WTC11 (cell line): ENCODE results near the gene NEK10.

Experiments
- ATF1 ChIP-seq: sonication (generic); formaldehyde crosslinking; IDR thresholded peaks from 2 replicates; pipeline ENCODE4 v1.8.1; 2023; ENCODE audit warnings: mild to moderate bottlenecking, moderate library complexity, missing genetic modification reagents
- CREB1 ChIP-seq: sonication (generic); formaldehyde crosslinking; IDR thresholded peaks from 2 replicates; pipeline ENCODE4 v1.8.0; 2023; ENCODE audit warnings: mild to moderate bottlenecking, missing genetic modification reagents
- JUN ChIP-seq: sonication (generic); formaldehyde crosslinking; IDR thresholded peaks from 2 replicates; pipeline ENCODE4 v1.8.0; 2023; ENCODE audit warnings: mild to moderate bottlenecking, missing genetic modification reagents
- NFE2L1 ChIP-seq: sonication (generic); formaldehyde crosslinking; IDR thresholded peaks from 2 replicates; pipeline ENCODE4 v1.8.1; 2023; ENCODE audit warnings: missing genetic modification reagents
- NFYB ChIP-seq: sonication (generic); formaldehyde crosslinking; conservative IDR thresholded peaks from 2 replicates; pipeline ENCODE4 v1.8.0; 2022; ENCODE audit warnings: low read depth, missing genetic modification reagents
- SMAD3 ChIP-seq: sonication (generic); formaldehyde crosslinking; IDR thresholded peaks from 2 replicates; pipeline ENCODE4 v1.8.0; 2022; ENCODE audit warnings: missing genetic modification reagents, mild to moderate bottlenecking, borderline replicate concordance
- ZNF423 ChIP-seq: fragments of 250-450 bp; sonication (Bioruptor Pico); IDR thresholded peaks from 2 replicates; pipeline ENCODE4 v2.1.2; 2022; ENCODE audit warnings: mild to moderate bottlenecking, moderate library complexity
- TF ChIP-seq, protein P1 (sequence below): fragments of 200-600 bp; IDR thresholded peaks from 2 replicates; pipeline ENCODE4 v1.8.0; 2022; ENCODE audit warnings: antibody characterized with exemption
- TF ChIP-seq, protein P2 (sequence below): fragments of 250-450 bp; sonication (Bioruptor Pico); IDR thresholded peaks from 2 replicates; pipeline ENCODE4 v1.8.0; 2021; ENCODE audit warnings: mild to moderate bottlenecking
- TF ChIP-seq, protein P3 (sequence below): sonication (generic); formaldehyde crosslinking; IDR thresholded peaks from 2 replicates; pipeline ENCODE4 v1.8.1; 2022; ENCODE audit warnings: missing genetic modification reagents, borderline replicate concordance
- TF ChIP-seq, protein P4 (sequence below): sonication (generic); formaldehyde crosslinking; IDR thresholded peaks from 2 replicates; pipeline ENCODE4 v1.8.0; 2022; ENCODE audit warnings: missing genetic modification reagents
- TF ChIP-seq, protein P5 (sequence below): fragments of 250-450 bp; sonication (Bioruptor Pico); conservative IDR thresholded peaks from 2 replicates; pipeline ENCODE4 v1.9.0; 2021; ENCODE audit warnings: mild to moderate bottlenecking
- TF ChIP-seq, protein P6 (sequence below): sonication (generic); formaldehyde crosslinking; IDR thresholded peaks from 2 replicates; pipeline ENCODE4 v1.8.1; 2023; ENCODE audit warnings: mild to moderate bottlenecking, missing genetic modification reagents
- TF ChIP-seq, protein P7 (sequence below): sonication (generic); formaldehyde crosslinking; IDR thresholded peaks from 2 replicates; pipeline ENCODE4 v1.8.0; 2022; ENCODE audit warnings: mild to moderate bottlenecking, missing genetic modification reagents

DNA sequence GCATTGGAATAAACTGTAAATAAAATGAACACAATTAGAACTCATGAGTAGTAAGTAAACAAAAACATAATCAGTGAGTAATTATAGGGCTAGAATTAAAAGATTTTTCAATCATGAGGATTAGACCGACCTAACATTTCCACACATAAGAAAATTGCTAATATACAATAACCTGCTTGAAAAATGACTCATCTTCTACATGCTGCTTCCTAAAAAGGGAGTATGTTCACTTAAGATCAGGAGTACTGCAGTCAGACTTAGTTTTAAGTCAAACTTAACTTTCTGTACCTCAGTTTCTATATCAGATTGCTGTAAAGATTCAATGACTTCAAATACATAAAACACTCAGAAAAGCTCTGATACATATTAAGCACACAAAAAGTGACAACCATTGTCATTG is 22.6 kb upstream of the NEK10 start:
- TF ChIP-seq ZNF423 (CRISPR knock-in tag) (no peak), JUN (CRISPR knock-in tag) (no peak), ATF1 (CRISPR knock-in tag) (no peak), NFYB (CRISPR knock-in tag) (no peak), NFE2L1 (CRISPR knock-in tag) (no peak), CREB1 (CRISPR knock-in tag) (no peak), SMAD3 (CRISPR knock-in tag) (no peak)
- TF ChIP-seq, protein P1, sequence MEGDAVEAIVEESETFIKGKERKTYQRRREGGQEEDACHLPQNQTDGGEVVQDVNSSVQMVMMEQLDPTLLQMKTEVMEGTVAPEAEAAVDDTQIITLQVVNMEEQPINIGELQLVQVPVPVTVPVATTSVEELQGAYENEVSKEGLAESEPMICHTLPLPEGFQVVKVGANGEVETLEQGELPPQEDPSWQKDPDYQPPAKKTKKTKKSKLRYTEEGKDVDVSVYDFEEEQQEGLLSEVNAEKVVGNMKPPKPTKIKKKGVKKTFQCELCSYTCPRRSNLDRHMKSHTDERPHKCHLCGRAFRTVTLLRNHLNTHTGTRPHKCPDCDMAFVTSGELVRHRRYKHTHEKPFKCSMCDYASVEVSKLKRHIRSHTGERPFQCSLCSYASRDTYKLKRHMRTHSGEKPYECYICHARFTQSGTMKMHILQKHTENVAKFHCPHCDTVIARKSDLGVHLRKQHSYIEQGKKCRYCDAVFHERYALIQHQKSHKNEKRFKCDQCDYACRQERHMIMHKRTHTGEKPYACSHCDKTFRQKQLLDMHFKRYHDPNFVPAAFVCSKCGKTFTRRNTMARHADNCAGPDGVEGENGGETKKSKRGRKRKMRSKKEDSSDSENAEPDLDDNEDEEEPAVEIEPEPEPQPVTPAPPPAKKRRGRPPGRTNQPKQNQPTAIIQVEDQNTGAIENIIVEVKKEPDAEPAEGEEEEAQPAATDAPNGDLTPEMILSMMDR = no peak
- TF ChIP-seq, protein P2, sequence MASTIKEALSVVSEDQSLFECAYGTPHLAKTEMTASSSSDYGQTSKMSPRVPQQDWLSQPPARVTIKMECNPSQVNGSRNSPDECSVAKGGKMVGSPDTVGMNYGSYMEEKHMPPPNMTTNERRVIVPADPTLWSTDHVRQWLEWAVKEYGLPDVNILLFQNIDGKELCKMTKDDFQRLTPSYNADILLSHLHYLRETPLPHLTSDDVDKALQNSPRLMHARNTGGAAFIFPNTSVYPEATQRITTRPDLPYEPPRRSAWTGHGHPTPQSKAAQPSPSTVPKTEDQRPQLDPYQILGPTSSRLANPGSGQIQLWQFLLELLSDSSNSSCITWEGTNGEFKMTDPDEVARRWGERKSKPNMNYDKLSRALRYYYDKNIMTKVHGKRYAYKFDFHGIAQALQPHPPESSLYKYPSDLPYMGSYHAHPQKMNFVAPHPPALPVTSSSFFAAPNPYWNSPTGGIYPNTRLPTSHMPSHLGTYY (CRISPR knock-in tag) = no peak
- TF ChIP-seq, protein P3, sequence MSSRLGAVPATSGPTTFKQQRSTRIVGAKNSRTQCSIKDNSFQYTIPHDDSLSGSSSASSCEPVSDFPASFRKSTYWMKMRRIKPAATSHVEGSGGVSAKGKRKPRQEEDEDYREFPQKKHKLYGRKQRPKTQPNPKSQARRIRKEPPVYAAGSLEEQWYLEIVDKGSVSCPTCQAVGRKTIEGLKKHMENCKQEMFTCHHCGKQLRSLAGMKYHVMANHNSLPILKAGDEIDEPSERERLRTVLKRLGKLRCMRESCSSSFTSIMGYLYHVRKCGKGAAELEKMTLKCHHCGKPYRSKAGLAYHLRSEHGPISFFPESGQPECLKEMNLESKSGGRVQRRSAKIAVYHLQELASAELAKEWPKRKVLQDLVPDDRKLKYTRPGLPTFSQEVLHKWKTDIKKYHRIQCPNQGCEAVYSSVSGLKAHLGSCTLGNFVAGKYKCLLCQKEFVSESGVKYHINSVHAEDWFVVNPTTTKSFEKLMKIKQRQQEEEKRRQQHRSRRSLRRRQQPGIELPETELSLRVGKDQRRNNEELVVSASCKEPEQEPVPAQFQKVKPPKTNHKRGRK (CRISPR knock-in tag) = no peak
- TF ChIP-seq, protein P4, sequence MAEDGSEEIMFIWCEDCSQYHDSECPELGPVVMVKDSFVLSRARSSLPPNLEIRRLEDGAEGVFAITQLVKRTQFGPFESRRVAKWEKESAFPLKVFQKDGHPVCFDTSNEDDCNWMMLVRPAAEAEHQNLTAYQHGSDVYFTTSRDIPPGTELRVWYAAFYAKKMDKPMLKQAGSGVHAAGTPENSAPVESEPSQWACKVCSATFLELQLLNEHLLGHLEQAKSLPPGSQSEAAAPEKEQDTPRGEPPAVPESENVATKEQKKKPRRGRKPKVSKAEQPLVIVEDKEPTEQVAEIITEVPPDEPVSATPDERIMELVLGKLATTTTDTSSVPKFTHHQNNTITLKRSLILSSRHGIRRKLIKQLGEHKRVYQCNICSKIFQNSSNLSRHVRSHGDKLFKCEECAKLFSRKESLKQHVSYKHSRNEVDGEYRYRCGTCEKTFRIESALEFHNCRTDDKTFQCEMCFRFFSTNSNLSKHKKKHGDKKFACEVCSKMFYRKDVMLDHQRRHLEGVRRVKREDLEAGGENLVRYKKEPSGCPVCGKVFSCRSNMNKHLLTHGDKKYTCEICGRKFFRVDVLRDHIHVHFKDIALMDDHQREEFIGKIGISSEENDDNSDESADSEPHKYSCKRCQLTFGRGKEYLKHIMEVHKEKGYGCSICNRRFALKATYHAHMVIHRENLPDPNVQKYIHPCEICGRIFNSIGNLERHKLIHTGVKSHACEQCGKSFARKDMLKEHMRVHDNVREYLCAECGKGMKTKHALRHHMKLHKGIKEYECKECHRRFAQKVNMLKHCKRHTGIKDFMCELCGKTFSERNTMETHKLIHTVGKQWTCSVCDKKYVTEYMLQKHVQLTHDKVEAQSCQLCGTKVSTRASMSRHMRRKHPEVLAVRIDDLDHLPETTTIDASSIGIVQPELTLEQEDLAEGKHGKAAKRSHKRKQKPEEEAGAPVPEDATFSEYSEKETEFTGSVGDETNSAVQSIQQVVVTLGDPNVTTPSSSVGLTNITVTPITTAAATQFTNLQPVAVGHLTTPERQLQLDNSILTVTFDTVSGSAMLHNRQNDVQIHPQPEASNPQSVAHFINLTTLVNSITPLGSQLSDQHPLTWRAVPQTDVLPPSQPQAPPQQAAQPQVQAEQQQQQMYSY (CRISPR knock-in tag) = no peak
- TF ChIP-seq, protein P5, sequence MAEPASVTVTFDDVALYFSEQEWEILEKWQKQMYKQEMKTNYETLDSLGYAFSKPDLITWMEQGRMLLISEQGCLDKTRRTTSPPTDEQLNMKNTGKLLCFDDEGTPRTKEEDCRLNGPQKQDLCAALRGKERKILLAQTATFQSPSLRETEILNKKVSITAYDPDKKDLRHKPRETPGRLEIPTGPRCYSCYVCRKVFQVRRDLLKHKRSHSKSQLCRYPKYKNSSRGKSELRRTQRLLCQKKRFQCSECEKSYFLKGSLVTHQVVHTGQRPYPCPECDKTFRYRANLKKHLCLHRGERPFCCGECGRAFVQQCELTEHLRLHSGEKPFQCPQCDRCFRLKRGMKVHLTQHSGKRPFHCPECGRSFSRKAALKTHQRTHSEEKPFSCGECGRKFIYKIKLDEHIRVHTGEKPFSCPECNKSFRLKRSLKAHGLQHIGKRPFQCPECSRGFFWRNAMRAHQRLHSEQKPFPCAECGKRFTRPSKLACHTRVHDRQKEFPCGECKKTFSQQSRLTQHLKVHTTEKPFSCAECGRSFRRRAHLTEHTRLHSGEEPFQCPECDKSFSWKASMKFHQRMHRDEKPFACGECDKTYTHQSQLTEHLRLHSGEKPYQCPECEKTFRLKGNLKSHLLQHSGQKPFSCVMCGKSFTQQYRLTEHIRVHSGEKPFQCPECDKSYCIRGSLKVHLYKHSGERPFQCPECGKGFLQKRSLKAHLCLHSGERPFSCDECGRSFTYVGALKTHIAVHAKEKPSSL (CRISPR knock-in tag) = no peak
- TF ChIP-seq, protein P6, sequence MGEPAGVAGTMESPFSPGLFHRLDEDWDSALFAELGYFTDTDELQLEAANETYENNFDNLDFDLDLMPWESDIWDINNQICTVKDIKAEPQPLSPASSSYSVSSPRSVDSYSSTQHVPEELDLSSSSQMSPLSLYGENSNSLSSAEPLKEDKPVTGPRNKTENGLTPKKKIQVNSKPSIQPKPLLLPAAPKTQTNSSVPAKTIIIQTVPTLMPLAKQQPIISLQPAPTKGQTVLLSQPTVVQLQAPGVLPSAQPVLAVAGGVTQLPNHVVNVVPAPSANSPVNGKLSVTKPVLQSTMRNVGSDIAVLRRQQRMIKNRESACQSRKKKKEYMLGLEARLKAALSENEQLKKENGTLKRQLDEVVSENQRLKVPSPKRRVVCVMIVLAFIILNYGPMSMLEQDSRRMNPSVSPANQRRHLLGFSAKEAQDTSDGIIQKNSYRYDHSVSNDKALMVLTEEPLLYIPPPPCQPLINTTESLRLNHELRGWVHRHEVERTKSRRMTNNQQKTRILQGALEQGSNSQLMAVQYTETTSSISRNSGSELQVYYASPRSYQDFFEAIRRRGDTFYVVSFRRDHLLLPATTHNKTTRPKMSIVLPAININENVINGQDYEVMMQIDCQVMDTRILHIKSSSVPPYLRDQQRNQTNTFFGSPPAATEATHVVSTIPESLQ (CRISPR knock-in tag) = no peak
- TF ChIP-seq, protein P7, sequence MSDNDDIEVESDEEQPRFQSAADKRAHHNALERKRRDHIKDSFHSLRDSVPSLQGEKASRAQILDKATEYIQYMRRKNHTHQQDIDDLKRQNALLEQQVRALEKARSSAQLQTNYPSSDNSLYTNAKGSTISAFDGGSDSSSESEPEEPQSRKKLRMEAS (CRISPR knock-in tag) = no peak
